ENCODE measurements around the gene TAF11L3.
"Not testable (repeated sequence)": the region's sequence is repeated elsewhere in the genome, so short reads cannot be mapped to it uniquely, and the experiment has no call there.

Gene TAF11L3

GRCh38 chr5:17518067-17518466 lies at the start of gene TAF11L3:
TSS of gene TAF11L3 (plus strand) at chr5:17518367.
- not testable (repeated sequence) for DNase-seq

GRCh38 chr5:17470064-17470463 lies 48.1 kb upstream of the TAF11L3 start:
- no peak for DNase-seq

- DNase-seq = not testable (repeated sequence)
These were observed 43.1 kb upstream of the TAF11L3 start for GRCh38 chr5:17475064-17475463.

- DNase-seq = no peak
These were observed 41.1 kb upstream of the TAF11L3 start for GRCh38 chr5:17477043-17477442.

GRCh38 chr5:17477573-17478265 lies 40.4 kb upstream of the TAF11L3 start:
- DNase-seq = no peak

- no peak for DNase-seq
These were observed 36.8 kb upstream of the TAF11L3 start for GRCh38 chr5:17481378-17481777.

- no peak for DNase-seq
These were observed 35.4 kb upstream of the TAF11L3 start for GRCh38 chr5:17482790-17483189.

- DNase-seq = not testable (repeated sequence)
These were observed 31.5 kb upstream of the TAF11L3 start for GRCh38 chr5:17486464-17487173.

- no peak for DNase-seq
These were observed 31.0 kb upstream of the TAF11L3 start for GRCh38 chr5:17487174-17487512.

- not testable (repeated sequence) for DNase-seq
These were observed 26.9 kb upstream of the TAF11L3 start for GRCh38 chr5:17491257-17491656.

GRCh38 chr5:17492770-17493169 lies 25.4 kb upstream of the TAF11L3 start:
- DNase-seq = no peak

- no peak for DNase-seq
These were observed 20.7 kb upstream of the TAF11L3 start for GRCh38 chr5:17497446-17497845.

- DNase-seq = not testable (repeated sequence)
These were observed 20.2 kb upstream of the TAF11L3 start, which contains the start of gene TAF11L2 for GRCh38 chr5:17497931-17498330. TSS of gene TAF11L2 (plus strand) at chr5:17498231.

GRCh38 chr5:17511775-17512325 lies 6.3 kb upstream of the TAF11L3 start:
- DNase-seq = no peak

GRCh38 chr5:17517526-17517925 lies 641 bp upstream of the TAF11L3 start:
- not testable (repeated sequence) for DNase-seq

- not testable (repeated sequence) for DNase-seq
These were observed 1.3 kb downstream of the TAF11L3 start for GRCh38 chr5:17519508-17519907.

GRCh38 chr5:17521501-17521900 lies 3.3 kb downstream of the TAF11L3 start, which contains the start of gene TAF11L4:
TSS of gene TAF11L4 (plus strand) at chr5:17521801.
- not testable (repeated sequence) for DNase-seq

GRCh38 chr5:17524935-17525334 lies 6.8 kb downstream of the TAF11L3 start, which contains the start of gene TAF11L5:
TSS of gene TAF11L5 (plus strand) at chr5:17525235.
- DNase-seq = not testable (repeated sequence)

GRCh38 chr5:17526504-17526903 lies 8.3 kb downstream of the TAF11L3 start:
- DNase-seq = not testable (repeated sequence)

GRCh38 chr5:17528369-17528768 lies 10.2 kb downstream of the TAF11L3 start, which contains the start of gene TAF11L6:
TSS of gene TAF11L6 (plus strand) at chr5:17528669.
- DNase-seq = not testable (repeated sequence)
